ENCODE measurements around the gene SAMD9L.
A peak's percentile ranks its signal among the peaks of the same experiment; 100 is the strongest.

Gene SAMD9L

DNA sequence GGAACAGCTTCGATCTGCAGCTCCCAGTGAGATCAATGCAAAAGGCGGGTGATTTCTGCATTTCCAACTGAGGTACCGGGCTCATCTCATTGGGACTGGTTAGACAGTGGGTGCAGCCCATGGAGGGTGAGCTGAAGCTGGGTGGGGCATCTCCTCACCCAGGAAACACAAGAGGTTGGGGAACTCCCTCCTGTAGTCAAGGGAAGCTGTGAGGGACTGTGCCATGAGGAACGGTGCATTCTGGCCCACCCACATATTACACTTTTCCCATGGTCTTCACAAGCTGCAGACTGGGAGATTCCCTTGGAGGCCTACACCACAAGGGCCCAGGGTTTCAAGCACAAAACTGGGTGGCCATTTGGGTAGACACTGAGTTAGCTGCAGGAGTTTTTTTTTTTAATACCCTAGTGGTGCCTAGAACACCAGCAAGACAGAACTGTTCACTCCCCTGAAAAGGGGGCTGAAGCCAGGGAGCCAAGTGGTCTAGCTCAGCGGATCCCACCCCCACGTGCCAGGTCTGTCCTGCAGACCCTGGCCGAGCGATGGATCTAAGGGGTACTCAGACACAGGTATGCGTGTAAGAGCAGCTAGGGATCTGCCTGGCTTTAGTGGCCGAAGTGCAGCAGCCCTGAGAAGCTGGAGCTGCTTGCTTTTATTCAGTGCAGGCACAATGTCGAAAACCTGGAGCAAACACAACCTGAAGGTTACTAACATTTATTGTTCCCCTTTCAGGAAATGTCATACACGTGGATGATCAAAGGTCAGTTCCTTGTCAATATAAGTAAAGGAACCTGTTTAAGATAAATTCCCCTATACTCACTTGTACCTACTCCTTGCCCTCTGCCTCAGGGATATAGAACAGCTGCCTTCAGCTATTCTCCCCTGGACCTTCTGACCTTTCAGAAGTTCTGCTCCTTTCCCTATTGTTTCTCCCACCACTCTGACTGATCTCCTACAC, 27.3 kb downstream of the SAMD9L start:
- H3K27ac ChIP-seq = no peak overlapping the region
- TF ChIP-seq, protein P1, sequence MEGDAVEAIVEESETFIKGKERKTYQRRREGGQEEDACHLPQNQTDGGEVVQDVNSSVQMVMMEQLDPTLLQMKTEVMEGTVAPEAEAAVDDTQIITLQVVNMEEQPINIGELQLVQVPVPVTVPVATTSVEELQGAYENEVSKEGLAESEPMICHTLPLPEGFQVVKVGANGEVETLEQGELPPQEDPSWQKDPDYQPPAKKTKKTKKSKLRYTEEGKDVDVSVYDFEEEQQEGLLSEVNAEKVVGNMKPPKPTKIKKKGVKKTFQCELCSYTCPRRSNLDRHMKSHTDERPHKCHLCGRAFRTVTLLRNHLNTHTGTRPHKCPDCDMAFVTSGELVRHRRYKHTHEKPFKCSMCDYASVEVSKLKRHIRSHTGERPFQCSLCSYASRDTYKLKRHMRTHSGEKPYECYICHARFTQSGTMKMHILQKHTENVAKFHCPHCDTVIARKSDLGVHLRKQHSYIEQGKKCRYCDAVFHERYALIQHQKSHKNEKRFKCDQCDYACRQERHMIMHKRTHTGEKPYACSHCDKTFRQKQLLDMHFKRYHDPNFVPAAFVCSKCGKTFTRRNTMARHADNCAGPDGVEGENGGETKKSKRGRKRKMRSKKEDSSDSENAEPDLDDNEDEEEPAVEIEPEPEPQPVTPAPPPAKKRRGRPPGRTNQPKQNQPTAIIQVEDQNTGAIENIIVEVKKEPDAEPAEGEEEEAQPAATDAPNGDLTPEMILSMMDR (conservative IDR thresholded peaks at IDR 0.05) = no peak

DNA sequence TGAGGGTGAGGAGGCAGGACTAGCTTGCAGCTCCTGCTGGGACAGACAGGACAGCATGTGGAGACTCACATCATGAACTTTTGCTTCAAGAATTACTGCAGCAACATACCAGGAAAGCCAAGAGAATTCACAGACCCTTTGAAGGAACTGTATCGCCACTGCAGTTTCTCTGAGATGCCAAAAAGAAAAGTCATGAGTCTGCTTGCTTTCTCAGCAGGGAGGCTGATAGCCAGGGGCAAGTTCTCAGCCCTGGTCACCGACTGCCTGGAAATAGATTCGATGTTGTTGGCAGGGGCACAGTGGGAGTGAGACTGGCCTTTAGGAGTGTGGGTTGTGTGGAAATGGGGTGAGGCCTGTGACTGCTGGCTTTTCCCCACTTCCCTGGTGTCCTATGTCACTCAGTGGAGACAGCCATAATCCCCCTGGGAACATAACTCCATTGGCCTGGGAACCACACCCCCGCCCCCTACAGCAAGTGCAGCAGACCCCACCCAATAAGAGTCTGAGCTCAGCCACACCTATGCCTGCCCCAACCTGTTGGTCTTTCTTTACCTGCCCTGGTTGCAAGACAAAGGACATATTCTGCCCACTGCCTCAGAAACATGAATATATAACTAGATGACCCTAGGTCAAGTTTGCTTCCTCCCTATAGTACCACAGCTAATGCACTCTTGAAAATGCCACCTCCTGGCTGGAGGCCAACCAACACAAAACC, 28.8 kb downstream of the SAMD9L start:
- TF ChIP-seq, protein P1 (conservative IDR thresholded peaks at IDR 0.05) = no peak
- H3K27ac ChIP-seq = no peak overlapping the region

DNA sequence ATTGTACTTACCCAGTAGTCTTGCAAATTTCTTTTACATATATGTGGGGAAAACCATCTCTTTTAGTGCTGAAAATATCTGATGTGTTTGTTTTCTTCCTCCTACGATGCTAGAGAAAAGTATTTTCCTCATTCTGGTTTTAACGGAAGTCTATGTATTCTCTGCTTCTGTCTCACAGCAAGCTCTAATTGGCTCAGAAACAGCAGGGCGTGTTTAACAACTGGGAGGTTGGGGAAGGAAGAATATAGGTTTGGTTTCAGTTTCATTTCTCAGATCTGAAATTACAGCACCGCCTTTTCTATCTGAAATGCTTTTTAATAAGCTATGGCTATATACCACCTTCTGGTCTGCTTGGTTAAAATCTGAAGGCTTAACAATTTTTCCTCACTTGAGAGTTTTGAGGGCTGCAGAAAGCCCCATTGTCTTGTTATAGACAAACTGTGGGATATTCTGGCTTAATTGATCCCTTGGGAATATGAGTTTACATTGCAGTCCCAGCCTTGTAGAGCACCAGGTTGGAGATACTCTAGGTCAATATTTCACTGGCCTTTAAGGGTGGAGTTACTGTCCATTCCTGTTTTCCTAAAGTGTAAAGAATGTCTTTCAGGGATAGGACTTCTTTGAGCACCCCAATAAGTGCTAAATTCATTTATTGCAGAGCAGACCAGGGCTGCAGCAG, 30.2 kb downstream of the SAMD9L start, which contains the start of gene SAMD9:
TSS of gene SAMD9 (minus strand) at position 128 of the 679 bp plus-strand sequence. CDS start 11,882 bp downstream, outside the sequence.
- TF ChIP-seq, protein P1 (conservative IDR thresholded peaks at IDR 0.05) = no peak
- H3K27ac ChIP-seq = peak within 1 kb of the TSS; percentile 50

DNA sequence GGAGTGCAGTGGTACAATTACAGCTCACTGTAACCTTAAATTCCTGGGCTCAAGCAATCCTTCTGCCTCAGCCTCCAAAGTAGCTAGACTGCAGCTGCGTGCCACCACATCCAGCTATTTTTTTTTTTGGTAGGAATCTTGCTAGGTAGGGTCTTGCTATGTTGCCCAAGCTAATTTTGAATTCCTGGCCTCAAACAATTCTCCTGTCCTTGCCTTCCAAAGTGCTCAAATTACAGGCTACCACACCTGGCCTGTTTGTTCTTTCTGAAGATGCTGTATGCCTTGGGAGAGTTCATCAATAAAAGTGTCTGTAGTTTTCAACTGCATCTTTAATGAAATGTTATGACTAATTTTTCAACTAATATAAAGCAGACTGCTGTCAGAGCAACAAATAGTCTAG, 30.9 kb downstream of the SAMD9L start:
- TF ChIP-seq, protein P1 (conservative IDR thresholded peaks at IDR 0.05) = no peak

DNA sequence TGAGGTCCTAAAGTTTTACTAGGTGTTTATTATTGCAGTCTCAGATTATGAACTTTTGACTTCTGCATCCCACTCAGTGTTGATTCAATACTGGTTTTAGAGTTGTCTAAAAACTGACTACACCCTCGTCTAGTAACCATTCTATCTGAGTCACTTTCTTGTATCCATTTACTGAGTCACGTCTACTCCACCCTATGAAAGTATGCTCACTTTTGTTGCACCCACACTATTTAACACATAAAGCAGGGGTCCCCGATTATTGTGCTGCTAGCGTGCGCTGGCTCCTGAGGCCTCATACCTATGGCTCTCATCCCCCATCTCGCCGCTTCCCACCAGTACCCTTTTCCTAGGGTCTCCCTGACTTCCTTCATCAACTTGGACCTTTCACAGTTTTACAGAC, 32.4 kb downstream of the SAMD9L start:
- TF ChIP-seq, protein P1 (conservative IDR thresholded peaks at IDR 0.05) = no peak
- H3K27ac ChIP-seq = no peak overlapping the region

More for the DNA sequence above, 30.9 kb downstream of the SAMD9L start:
- H3K27ac ChIP-seq = peak overlapping the region; percentile 50; the same call in 1 of the 2 replicates

DNA sequence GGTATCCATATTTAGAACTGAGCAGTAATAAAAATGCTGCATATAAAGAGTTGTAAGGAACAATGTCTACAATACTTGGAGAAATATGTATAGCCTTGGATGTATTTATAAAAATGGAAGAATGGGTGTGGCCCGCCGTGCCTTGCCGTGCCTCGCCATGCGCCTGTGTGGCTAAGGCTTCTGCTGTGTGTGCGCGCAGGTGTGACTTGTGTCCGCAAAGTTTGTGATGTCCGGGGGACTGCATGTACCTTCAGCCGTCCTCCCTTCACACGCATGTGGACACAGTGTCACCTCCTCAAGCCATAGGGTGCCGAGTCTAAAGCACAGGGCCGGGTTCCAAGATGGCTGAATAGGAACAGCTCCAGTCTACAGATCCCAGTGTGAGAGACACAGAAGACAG, 40.2 kb downstream of the SAMD9L start:
- TF ChIP-seq, protein P1 (conservative IDR thresholded peaks at IDR 0.05) = no peak
- no peak overlapping the region for H3K27ac ChIP-seq

DNA sequence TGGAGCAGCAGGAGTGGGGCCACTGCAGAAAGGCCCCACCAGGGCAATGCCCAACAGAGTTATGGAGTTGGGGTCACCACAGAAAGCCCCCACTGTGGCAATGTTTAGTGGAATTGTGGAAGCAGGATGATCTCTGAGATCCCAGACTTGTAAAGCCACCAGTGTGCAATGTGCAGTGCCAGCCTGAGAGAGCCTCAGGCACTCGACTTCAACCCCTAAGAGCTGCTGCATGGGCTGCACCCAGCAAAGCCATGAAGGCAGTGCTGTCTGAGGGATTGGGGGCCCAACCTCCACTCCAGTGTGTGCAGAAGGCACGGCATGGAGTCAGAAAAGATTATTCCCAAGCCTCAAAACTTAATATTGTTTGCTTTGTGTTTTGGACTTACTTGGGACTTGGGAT, 50.8 kb downstream of the SAMD9L start:
- TF ChIP-seq, protein P1 (conservative IDR thresholded peaks at IDR 0.05) = no peak
- no peak overlapping the region for H3K27ac ChIP-seq

All from VCaP (cell line).